ENCODE measurements around the gene ASTN2. TPM values are rescaled to one million over a fixed set of nuclear protein-coding genes. Genes with fewer than 3 reads are reported as not detected.

ASTN2 gene
- total and polyA plus RNA-seq, 9 of the 15 experiments (the other 6 are each of a cell fraction or from before 2014, with no cell fraction given) = 0.56 to 3.5 (median 1.9) TPM

GRCh38 chr9:116456490-116457088 is 958.3 kb downstream of the ASTN2 start (continued):
- no peak for TF ChIP-seq CHD7 (IDR thresholded peaks at IDR 0.05; ENCODE audit: low read depth, low read length)
- no peak for TF ChIP-seq HLTF (IDR thresholded peaks at IDR 0.05)
- TF ChIP-seq NFATC3 (IDR thresholded peaks at IDR 0.05) = no peak

Data from K562 (cell line).